Fibroblast of lung (primary cell): ENCODE data around the gene S100A4. TPM values are rescaled to one million over a fixed set of nuclear protein-coding genes. Genes with fewer than 3 reads are reported as not detected.

Experiments used
- DNase-seq, 2 donors: peaks; one replicate each; pipeline versions ENCODE4 v3.0.0 to v3.0.0-alpha.2; 2010; ENCODE audit warnings: low read depth in 2 of 2
- H2AFZ ChIP-seq: 2 replicates; pipeline ENCODE4 v1.5.1; 2012; ENCODE audit warnings: low read length, control low read depth, inconsistent platforms
- H3K27ac ChIP-seq: 2 replicates; pipeline ENCODE4 v1.5.1; 2011; ENCODE audit warnings: low read length, control low read depth; ENCODE audit not compliant: insufficient read depth
- H3K27me3 ChIP-seq: 2 replicates; pipeline ENCODE4 v1.5.1; 2011; ENCODE audit warnings: mild to moderate bottlenecking, low read length; ENCODE audit not compliant: control insufficient read depth, insufficient read depth
- H3K36me3 ChIP-seq: 2 replicates; pipeline ENCODE4 v1.5.1; 2011; ENCODE audit warnings: low read length; ENCODE audit not compliant: control insufficient read depth, insufficient read depth
- H3K4me1 ChIP-seq: 2 replicates; pipeline ENCODE4 v1.5.1; 2011; ENCODE audit warnings: low read length; ENCODE audit not compliant: control insufficient read depth, insufficient read depth; ENCODE audit errors: extremely low read depth
- H3K4me2 ChIP-seq: 2 replicates; pipeline ENCODE4 v1.5.1; 2011; ENCODE audit warnings: low read length, control low read depth; ENCODE audit not compliant: insufficient read depth; ENCODE audit errors: extremely low read depth
- H3K4me3 ChIP-seq, 4 experiments: fragments of 200-600 bp in 1 of 4; sonication (generic) in 1 of 4; replicated peaks in 1 of 4; 2 replicates each; pipeline ENCODE4 v1.5.1; 2011 to 2016; ENCODE audit warnings: low read length in 4 of 4, low read depth in 3 of 4, mild to moderate bottlenecking in 3 of 4, control low read depth in 2 of 4, inconsistent platforms in 1 of 4, mixed read lengths in 1 of 4; ENCODE audit not compliant: insufficient read depth in 1 of 4; ENCODE audit errors: control extremely low read depth in 1 of 4
- H3K79me2 ChIP-seq: 2 replicates; pipeline ENCODE4 v1.5.1; 2012; ENCODE audit warnings: mild to moderate bottlenecking, low read length, inconsistent platforms; ENCODE audit not compliant: control insufficient read depth, insufficient read depth
- H3K9ac ChIP-seq: 2 replicates; pipeline ENCODE4 v1.5.1; 2011; ENCODE audit warnings: mild to moderate bottlenecking, low read length, control low read depth; ENCODE audit not compliant: insufficient read depth
- H3K9me3 ChIP-seq: 2 replicates; pipeline ENCODE4 v1.5.1; 2012; ENCODE audit warnings: low read depth, low read length; ENCODE audit not compliant: control insufficient read depth, insufficient read depth
- H4K20me1 ChIP-seq: 2 replicates; pipeline ENCODE4 v1.5.1; 2011; ENCODE audit warnings: low read length; ENCODE audit not compliant: control insufficient read depth, insufficient read depth; ENCODE audit errors: extremely low read depth
- CTCF ChIP-seq, 2 donors: IDR thresholded peaks in 1 of 2; conservative IDR thresholded peaks in 1 of 2; 1 replicate in 1 of 2; 2 replicates in 1 of 2; pipeline ENCODE4 v1.5.1; 2011 to 2012; ENCODE audit warnings: low read length in 2 of 2, control low read depth in 1 of 2, inconsistent platforms in 1 of 2, low read depth in 1 of 2, mild to moderate bottlenecking in 1 of 2
- EZH2 ChIP-seq: IDR thresholded peaks from 2 replicates; pipeline ENCODE4 v1.5.1; 2012; ENCODE audit warnings: low read length, control low read depth, mild to moderate bottlenecking; ENCODE audit errors: missing control alignments
- polyA plus RNA-seq, 2 donors: library from polyadenylated mRNA; depleted of rRNA in 1 of 2; stranded (reverse) in 1 of 2; unstranded in 1 of 2; fragments of >200 nt; gene quantifications; 2 replicates each; pipeline ENCODE4 v1.2.1, GENCODE V29; 2011 to 2012; ENCODE audit warnings: missing spikeins in 1 of 2
- total RNA-seq: library from RNA; depleted of rRNA; stranded (reverse); fragments of >200 nt; gene quantifications from 2 replicates; pipeline ENCODE4 v1.2.1, GENCODE V29; 2014

The S100A4 gene
- total and polyA plus RNA-seq, 2 donors (not counting 1 experiment from before 2014, with no cell fraction given) = 287 to 371 TPM

- no peaks in the 10 kb centered on the region for H3K27me3 ChIP-seq
- H3K79me2 ChIP-seq = no peaks in the 10 kb centered on the region
- H3K27ac ChIP-seq = peak overlapping the region; percentile 60
- no peak overlapping the region for H2AFZ ChIP-seq
- H3K4me1 ChIP-seq = peaks cover 17% of the 10 kb centered on the region
- DNase-seq = peak; percentile 42 to 50
- H4K20me1 ChIP-seq = no peaks in the 10 kb centered on the region
- H3K36me3 ChIP-seq = no peaks in the 10 kb centered on the region
- TF ChIP-seq CTCF (conservative IDR thresholded peaks at IDR 0.05 in 1 of 2, IDR thresholded peaks at IDR 0.05 in 1 of 2; ENCODE audit: low read depth in 1 of 2, low read length in 2 of 2) (no peak), EZH2 (no peak)
- H3K4me3 ChIP-seq = no peak overlapping the region
- H3K9ac ChIP-seq = no peak overlapping the region
- H3K9me3 ChIP-seq = no peaks in the 10 kb centered on the region
- no peak overlapping the region for H3K4me2 ChIP-seq
These were observed 27.7 kb upstream of the S100A4 start for GRCh38 chr1:153573351-153573750.

- peak overlapping the region; percentile 68 for H3K4me2 ChIP-seq
- H3K27ac ChIP-seq = peak overlapping the region; percentile 60
- no peak overlapping the region for H3K4me3 ChIP-seq
- H3K79me2 ChIP-seq = no peaks in the 10 kb centered on the region
- H4K20me1 ChIP-seq = no peaks in the 10 kb centered on the region
- H3K9ac ChIP-seq = no peak overlapping the region
- H3K36me3 ChIP-seq = no peaks in the 10 kb centered on the region
- no peaks in the 10 kb centered on the region for H3K27me3 ChIP-seq
- H2AFZ ChIP-seq = peak overlapping the region; percentile 62
- peaks cover 21% of the 10 kb centered on the region for H3K4me1 ChIP-seq
- peak; percentile 87 to 95 for TF ChIP-seq CTCF (conservative IDR thresholded peaks at IDR 0.05 in 1 of 2, IDR thresholded peaks at IDR 0.05 in 1 of 2; ENCODE audit: low read depth in 1 of 2, low read length in 2 of 2)
- no peak for TF ChIP-seq EZH2
- no peaks in the 10 kb centered on the region for H3K9me3 ChIP-seq
- peak; percentile 78 to 88 for DNase-seq
These were observed 27.0 kb upstream of the S100A4 start for GRCh38 chr1:153572569-153573015.

GRCh38 chr1:153571706-153572105 lies 26.1 kb upstream of the S100A4 start:
- Histone ChIP-seq H3K9me3 (no peaks in the 10 kb centered on the region), H2AFZ (peak overlapping the region; percentile 26), H3K79me2 (no peaks in the 10 kb centered on the region), H4K20me1 (no peaks in the 10 kb centered on the region), H3K4me1 (peaks cover 27% of the 10 kb centered on the region), H3K4me3 (no peak overlapping the region), H3K36me3 (no peaks in the 10 kb centered on the region), H3K9ac (no peak overlapping the region), H3K27ac (peak overlapping the region; percentile 22), H3K27me3 (no peaks in the 10 kb centered on the region), H3K4me2 (no peak overlapping the region)
- no peak for TF ChIP-seq EZH2
- TF ChIP-seq CTCF (conservative IDR thresholded peaks at IDR 0.05 in 1 of 2, IDR thresholded peaks at IDR 0.05 in 1 of 2; ENCODE audit: low read depth in 1 of 2, low read length in 2 of 2) = no peak
- no peak for DNase-seq
